CD4-positive, alpha-beta T cell treated with Interleukin-6 for 4 hours (primary cell): ENCODE results near the gene RAET1L.
"Not testable (repeated sequence)": the region's sequence is repeated elsewhere in the genome, so short reads cannot be mapped to it uniquely, and the experiment has no call there.

Experiments used
- DNase-seq: peaks from one replicate; pipeline ENCODE4 v3.0.0-alpha.2; 2020; ENCODE audit warnings: mixed read lengths

The RAET1L gene, protein sequence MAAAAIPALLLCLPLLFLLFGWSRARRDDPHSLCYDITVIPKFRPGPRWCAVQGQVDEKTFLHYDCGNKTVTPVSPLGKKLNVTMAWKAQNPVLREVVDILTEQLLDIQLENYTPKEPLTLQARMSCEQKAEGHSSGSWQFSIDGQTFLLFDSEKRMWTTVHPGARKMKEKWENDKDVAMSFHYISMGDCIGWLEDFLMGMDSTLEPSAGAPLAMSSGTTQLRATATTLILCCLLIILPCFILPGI

DNA sequence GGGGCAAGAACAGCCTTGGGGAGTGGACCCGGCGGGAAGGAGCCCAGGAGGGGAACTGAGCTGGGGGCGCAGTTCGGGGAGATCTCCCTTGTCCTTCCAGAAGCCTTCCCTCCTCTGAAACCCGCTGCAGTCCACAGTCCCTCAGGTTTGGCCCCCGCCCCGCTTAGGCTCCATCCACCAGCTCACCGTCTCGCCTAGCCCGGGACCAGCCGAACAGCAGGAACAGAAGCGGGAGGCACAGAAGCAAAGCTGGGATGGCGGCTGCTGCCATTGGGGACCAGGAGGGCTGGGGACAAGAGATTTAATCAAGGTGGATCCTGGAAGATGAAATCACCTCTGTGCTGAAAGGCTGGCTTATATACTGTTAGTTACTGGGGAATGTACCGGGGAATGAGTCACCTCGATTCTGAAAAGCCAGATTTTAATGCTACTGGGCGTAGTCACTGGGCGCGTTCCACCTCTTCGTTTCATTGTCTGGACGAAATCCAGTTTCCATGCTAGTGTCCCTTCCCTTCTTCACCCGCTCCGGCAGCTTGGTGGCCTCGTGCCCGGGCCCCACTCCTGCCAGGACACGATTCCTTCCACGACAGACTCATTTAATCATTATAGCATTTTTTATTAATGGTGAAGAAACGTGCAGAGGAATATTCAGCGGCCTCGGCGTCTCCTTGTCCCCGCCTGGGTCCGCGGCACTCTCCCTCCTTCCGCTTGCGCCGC, at the start of gene RAET1L:
RAET1L (minus strand) TSS at position 332 of the 717 bp plus-strand sequence; CDS start at position 271, 61 bp downstream.
- no peak for DNase-seq

DNA sequence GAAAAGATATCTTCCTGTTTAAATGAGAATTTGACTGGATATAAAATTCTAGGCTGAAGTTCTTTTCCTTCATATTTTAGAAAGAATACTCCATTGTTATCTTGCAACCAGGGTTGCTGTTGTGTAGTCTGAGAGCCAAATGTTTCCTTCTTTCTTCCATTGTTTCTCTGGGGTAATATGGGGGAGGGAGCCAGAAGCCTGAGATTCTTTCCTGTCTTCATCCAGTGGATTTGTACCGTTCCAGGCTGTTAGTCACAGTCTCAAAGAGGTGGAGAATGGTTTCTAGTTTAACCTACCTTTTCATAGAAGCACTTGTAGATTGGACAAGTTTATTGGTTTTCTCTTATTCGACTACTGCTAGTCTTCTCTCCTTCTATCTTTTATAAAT, 49.7 kb upstream of the RAET1L start:
- no peak for DNase-seq

GRCh38 chr6:150074396-150075033, 49.2 kb upstream of the RAET1L start:
- not testable (repeated sequence) for DNase-seq

GRCh38 chr6:150072201-150072600, 46.9 kb upstream of the RAET1L start:
- peak; percentile 66 for DNase-seq

GRCh38 chr6:150070236-150070818, 45.0 kb upstream of the RAET1L start:
- DNase-seq = no peak

- DNase-seq = no peak
Measured at GRCh38 chr6:150069706-150070105, 44.4 kb upstream of the RAET1L start.

DNA sequence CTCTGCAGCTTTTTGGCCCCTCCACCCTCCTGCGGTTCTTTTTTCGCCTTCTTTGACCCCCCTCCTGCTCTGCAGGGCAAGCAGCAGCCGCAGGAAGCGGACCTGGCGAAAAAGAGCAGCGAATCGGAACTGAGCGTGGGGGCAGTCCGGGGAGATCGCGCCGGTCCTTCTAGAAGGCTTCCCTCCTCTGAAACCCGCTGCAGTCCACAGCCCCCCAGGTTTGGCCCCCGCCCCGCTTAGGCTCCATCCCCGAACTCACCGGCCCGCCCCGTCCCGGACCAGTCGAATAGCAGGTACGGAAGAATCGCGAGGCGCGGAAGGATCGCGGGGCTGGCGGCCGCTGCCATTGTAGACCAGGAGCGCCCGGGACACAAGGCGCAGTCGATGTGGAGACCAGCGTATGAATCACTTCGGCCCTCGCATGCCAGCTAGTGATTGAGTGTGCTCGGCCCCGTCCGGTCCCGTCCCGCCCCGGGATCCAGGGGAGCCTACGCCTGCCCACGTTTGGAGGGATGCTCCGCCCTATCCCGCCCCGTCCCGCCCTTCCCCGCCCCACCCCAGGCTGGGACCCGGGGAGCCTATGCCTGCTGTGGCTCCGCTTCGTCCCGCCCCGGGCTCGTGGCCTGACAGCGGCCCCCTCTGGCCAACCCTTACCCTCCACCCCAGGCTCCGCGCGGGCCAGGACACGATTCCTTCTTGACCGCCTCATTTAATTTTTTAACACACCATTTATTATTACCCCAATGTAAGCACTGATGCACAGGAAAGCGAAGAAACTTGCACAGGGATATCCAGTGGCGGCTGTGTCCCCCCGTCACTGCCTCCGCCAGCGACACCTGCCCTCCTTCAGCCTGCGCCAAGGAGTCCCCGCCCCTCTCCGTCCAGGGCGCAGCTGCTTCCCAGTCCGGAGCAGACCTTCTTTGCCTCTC, 43.7 kb upstream of the RAET1L start, which contains the start of gene ULBP3:
ULBP3 (minus strand) TSS at position 402 of the 929 bp plus-strand sequence; CDS start at position 347, 55 bp downstream.
- peak; percentile 83 for DNase-seq

- no peak for DNase-seq
Measured at GRCh38 chr6:150068151-150068550, 42.8 kb upstream of the RAET1L start.

GRCh38 chr6:150065083-150065482, 39.8 kb upstream of the RAET1L start:
- no peak for DNase-seq

- no peak for DNase-seq
Measured at GRCh38 chr6:150063640-150064039, 38.3 kb upstream of the RAET1L start.

DNA sequence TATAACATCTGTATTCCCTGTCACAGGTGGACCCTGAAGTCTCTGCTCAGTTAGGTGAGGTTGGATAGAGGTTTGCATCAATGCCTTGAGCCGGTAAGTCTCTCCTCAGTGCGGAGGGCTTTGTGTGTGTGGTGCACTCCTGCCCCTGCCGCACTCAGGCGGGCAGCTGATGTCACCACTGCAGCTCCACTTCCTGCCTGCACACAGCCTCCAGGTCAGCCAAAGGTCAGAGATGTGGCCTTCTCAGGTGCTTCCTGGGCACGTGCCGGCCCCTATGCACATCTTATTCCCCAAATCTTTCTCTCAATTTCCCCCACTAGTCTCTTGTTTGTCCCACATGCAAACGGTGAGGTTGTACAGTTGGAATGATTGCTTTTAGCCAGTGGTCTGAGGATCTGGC, 34.6 kb upstream of the RAET1L start:
- DNase-seq = not testable (repeated sequence)

- DNase-seq = no peak
Measured at GRCh38 chr6:150058986-150059385, 33.7 kb upstream of the RAET1L start.

- DNase-seq = no peak
Measured at GRCh38 chr6:150058231-150058792, 33.0 kb upstream of the RAET1L start.

DNA sequence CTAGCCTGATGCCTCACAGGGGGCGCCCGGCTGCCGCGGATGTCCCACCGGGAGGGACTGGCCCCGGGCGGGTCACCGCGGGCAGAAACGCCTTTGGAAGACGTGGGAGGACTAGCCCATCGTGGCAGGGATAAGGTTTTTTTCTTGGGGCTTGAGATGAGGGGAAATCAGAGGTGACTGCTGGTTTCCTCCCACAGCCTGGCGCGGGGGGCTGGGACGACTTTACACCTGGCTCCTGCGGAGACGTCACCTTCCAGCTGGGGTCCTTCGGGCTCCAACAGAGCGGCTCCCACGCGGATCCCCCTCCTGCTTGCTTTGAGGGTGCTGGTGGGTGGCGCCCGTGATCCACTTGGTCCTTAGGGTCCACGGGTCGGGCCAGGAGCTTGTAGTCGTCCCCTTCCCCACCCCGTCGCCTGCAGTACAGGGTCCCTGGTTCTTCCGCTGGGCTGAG, 32.2 kb upstream of the RAET1L start:
- no peak for DNase-seq

GRCh38 chr6:150056916-150057315, 31.6 kb upstream of the RAET1L start:
- DNase-seq = no peak

- DNase-seq = no peak
Measured at GRCh38 chr6:150056156-150056555, 30.8 kb upstream of the RAET1L start.

DNA sequence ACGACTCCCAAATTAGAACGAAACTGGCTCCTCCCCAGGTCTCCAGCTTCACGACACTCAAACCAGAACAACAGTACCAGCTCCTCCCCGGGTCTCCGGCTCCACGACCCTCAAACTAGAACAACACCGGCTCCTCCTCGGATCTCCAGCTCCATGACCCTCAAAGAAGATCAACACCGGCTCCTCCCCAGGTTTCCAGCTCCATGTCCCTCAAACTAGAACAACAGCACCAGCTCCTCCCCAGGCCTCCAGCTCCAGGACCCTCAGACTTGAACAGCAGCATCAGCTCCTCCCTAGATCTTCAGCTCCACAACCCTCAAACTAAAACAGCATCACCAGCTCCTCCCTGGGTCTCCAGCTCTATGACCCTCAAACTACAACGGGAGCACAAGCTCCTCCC, 29.8 kb upstream of the RAET1L start:
- no peak for DNase-seq

GRCh38 chr6:150053450-150053849, 28.1 kb upstream of the RAET1L start:
- no peak for DNase-seq

DNA sequence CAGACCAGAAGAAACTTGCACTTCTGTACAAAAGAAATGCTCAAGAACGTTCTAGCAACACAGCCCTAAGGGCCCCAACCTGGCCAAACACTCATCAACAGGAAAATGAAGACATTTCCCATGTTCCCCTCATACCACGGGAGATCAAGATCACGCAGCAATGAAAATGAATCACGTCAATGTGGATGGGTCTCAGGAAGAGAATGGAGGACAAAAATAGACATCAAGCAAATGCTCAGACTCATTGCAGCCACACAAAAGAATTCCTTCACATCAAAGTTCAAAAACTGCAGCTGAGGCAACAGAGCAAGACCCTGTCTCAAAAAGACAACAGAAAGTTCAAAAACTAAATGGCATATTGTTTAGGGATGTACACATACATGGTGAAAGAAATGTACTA, 25.5 kb upstream of the RAET1L start:
- no peak for DNase-seq

DNA sequence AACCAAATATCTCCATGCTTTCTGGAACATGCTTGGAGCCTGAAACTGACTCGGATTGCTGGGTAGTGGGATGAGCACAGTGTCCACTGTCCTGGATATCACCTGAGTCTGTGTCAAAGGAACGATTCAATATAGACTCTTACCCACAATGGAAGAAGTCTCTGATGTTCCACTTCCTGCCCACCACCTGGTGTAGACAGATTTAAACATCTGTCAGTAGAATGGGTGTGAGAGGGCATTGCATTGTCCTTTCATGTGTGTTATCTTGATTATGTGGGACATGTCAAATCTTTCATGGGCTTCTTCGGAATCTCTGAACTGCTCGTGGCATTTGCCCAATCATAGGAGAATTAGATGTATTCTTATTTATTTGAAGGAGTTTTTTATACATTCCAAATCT, 22.8 kb upstream of the RAET1L start:
- no peak for DNase-seq

DNA sequence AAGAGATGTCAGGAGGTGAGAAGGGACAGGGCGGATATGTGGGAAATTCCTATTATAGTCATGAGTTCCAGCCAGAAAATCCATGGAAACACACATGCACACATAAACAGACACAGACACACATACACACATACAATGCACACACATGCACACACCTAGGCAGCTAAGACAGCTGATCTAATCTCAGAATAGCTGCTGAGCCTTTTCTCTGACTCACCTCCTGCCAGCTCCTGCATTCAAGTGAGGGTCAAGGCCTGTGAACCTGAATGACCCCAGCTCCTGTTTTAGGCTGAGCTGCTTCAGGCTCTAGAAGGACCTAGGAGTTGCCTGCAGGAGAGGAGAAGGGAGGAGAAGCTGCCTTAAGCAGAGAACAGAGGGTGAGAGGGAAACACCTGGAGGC, 21.6 kb upstream of the RAET1L start:
- no peak for DNase-seq

DNA sequence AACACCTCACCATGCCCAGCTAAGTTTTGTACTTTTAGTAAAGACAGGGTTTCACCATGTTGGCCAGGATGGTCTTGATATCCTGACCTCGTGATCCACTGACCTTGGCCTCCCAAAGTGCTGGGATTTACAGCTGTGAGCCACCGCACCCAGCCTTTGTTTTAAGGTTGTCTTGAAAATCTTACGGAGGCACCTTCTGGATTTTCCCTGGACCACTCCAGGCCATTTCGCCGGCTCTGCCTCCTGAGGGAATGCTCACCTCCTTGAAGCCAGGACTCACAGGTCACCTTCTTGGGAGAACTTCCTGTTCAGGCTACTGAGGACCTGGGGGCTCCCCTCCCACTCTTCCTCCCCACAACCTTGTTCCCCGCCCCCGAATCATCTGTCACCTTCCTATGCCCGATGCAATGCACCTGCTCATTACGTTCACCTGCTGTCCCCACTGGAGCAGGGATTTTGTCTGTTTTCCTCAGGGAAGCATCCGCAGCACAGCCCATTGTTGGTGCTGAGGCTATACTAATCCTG, 19.4 kb upstream of the RAET1L start:
- no peak for DNase-seq
